ENCODE results near the gene SLC12A3. TPM values are rescaled to one million over a fixed set of nuclear protein-coding genes. Genes with fewer than 3 reads are reported as not detected.

Gene SLC12A3
- total and polyA plus RNA-seq, 2 of the 8 experiments (the other 6 are each of a cell fraction or from before 2014, with no cell fraction given): not detected

DNA sequence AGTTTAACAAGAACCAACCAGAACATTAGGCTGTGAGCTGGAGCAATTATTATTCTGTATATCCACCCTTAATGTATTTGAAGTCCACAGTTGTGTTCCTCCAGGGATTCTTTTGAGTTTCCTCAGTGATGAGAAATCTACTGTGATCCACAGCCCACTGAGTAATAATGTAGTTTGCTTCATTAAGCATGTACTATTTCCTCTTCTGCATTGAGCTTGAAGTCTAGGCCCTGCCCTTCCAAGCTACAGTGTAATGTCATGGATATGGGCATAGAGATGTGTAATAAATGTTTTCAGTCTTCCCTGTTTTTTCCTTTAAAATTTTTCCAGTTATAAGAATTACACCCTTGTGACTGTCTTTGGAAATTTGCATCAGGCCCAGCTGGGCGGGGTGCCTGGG is 36.4 kb upstream of the SLC12A3 start:
- peaks cover 1 to 3% of the 10 kb centered on the region in 2 experiments for H4K20me1 ChIP-seq (replicated peaks in 1 of 2; ENCODE audit: control insufficient read depth in 1 of 2, insufficient read depth in 2 of 2, low read length in 2 of 2)
- DNase-seq (ENCODE audit: low read depth in 1 of 2, low spot score in 2 of 2) (no peak), FAIRE-seq (no peak)
- H3K23ac ChIP-seq (ENCODE audit: insufficient read length): no peak overlapping the region
- H2AK5ac ChIP-seq (ENCODE audit: low read depth, low read length): no peak overlapping the region
- H3K14ac ChIP-seq (ENCODE audit: insufficient read length): no peak overlapping the region
- no peaks in the 10 kb centered on the region for H3K23me2 ChIP-seq (ENCODE audit: low read depth, low read length)
- H3K4ac ChIP-seq (replicated peaks; ENCODE audit: insufficient read length, low read depth, low read length): no peak overlapping the region
- no peak overlapping the region for H3K9ac ChIP-seq (replicated peaks in 1 of 4; ENCODE audit: extremely low read depth in 1 of 4, low read depth in 3 of 4, low read length in 3 of 4)
- H3K56ac ChIP-seq (replicated peaks; ENCODE audit: insufficient read length, low read depth, low read length): no peak overlapping the region
- H2AFZ ChIP-seq (ENCODE audit: low read length): no peak overlapping the region
- CTCF ChIA-PET (ENCODE audit: partially characterized antibody): interaction anchor here (1.5 to 1.6 kb wide), 2 partner anchors 10 to 23 kb away, joined by 7 to 9 read pairs; no protein-coding TSS in a partner anchor
- no peak overlapping the region for H4K91ac ChIP-seq (replicated peaks; ENCODE audit: insufficient read length, low read length)
- H3K9me3 ChIP-seq (ENCODE audit: insufficient read depth in 2 of 2, low read depth in 1 of 2, low read length in 1 of 2): no peaks in the 10 kb centered on the region
- H3K79me1 ChIP-seq (ENCODE audit: low read depth, low read length): no peaks in the 10 kb centered on the region
- no peak overlapping the region for H4K5ac ChIP-seq (ENCODE audit: insufficient read length, low read depth, low read length)
- H2BK5ac ChIP-seq (ENCODE audit: low read depth, low read length): no peak overlapping the region
- H2BK120ac ChIP-seq (replicated peaks; ENCODE audit: low read depth, low read length): no peak overlapping the region
- 0 out of 7 replicates have a peak, but pooled peaks cover 0 to 3% (median 0%) of the 10 kb centered on the region in 4 experiments for H3K4me1 ChIP-seq (replicated peaks in 1 of 4; ENCODE audit: control insufficient read depth in 3 of 4, insufficient read depth in 4 of 4, low read length in 3 of 4)
- TF ChIP-seq BRCA1 (IDR thresholded peaks at IDR 0.05; ENCODE audit: low read depth, low read length): no peak
- TF ChIP-seq SP1 (IDR thresholded peaks at IDR 0.05; ENCODE audit: low read depth, low read length): no peak
- TF ChIP-seq HDAC2 (IDR thresholded peaks at IDR 0.05; ENCODE audit: borderline replicate concordance in 1 of 2, low read depth in 2 of 2, low read length in 2 of 2): no peak
- no peak for TF ChIP-seq BACH1 (IDR thresholded peaks at IDR 0.05; ENCODE audit: low read length)
- TF ChIP-seq CBX8 (IDR thresholded peaks at IDR 0.05; ENCODE audit: borderline replicate concordance, low read depth, low read length): no peak
- no peak for TF ChIP-seq TEAD4 (IDR thresholded peaks at IDR 0.05; ENCODE audit: low read depth, low read length)
- H2BK20ac ChIP-seq (ENCODE audit: low read length): no peak overlapping the region
- no peak overlapping the region for H4K8ac ChIP-seq (ENCODE audit: extremely low read depth, insufficient read depth, low read length)
- H3K27ac ChIP-seq (ENCODE audit: low read depth, low read length): no peak overlapping the region
- H2BK12ac ChIP-seq (ENCODE audit: low read depth, low read length): no peak overlapping the region
- no peaks in the 10 kb centered on the region for H3K27me3 ChIP-seq (replicated peaks in 1 of 4; ENCODE audit: control insufficient read depth in 3 of 4, extremely low read depth in 1 of 4, insufficient read depth in 3 of 4, low read length in 3 of 4)
- H2BK15ac ChIP-seq (ENCODE audit: low read length): no peak overlapping the region
- POLR2A ChIA-PET (ENCODE audit: partially characterized antibody): interaction anchor here (1.3 kb wide), 1 partner anchor 12 kb away, joined by 4 read pairs; no protein-coding TSS in a partner anchor
- no peak overlapping the region for H3K4me2 ChIP-seq (ENCODE audit: insufficient read depth in 1 of 2, low read depth in 2 of 2, low read length in 2 of 2)
- 100% methylated on average over 1 of the region's 1 CpG; no CpG with 5 or more reads in 1 of the 2 experiments for WGBS, 2 experiments (ENCODE audit: extremely low coverage in 1 of 2, insufficient coverage in 1 of 2, insufficient read length in 1 of 2, insufficient replicate concordance in 2 of 2, low coverage in 1 of 2, low lambda C conversion rate in 2 of 2, missing lambda C conversion rate in 1 of 2)
- no peak overlapping the region for H3K4me3 ChIP-seq (ENCODE audit: extremely low read depth in 1 of 4, insufficient read depth in 2 of 4, low read depth in 3 of 4, low read length in 4 of 4)
- no peaks in the 10 kb centered on the region for H3K79me2 ChIP-seq (ENCODE audit: control insufficient read depth in 1 of 2, insufficient read depth in 2 of 2, low read length in 2 of 2)
- peaks cover 8 to 49% (median 28%) of the 10 kb centered on the region in 4 experiments for H3K36me3 ChIP-seq (ENCODE audit: control insufficient read depth in 2 of 4, insufficient read depth in 4 of 4, low read length in 3 of 4)
- no peak overlapping the region for H3K18ac ChIP-seq (ENCODE audit: extremely low read depth, low read length)

Measured in H1 (cell line).